ENCODE results near the gene SERINC2.

GRCh38 chr1:31458287-31458896 is 45.4 kb downstream of the SERINC2 start:
- no peak for TF ChIP-seq CTCF (IDR thresholded peaks at IDR 0.05)
- no peak for TF ChIP-seq NFYB (CRISPR knock-in tag; conservative IDR thresholded peaks at IDR 0.05; ENCODE audit: low read depth)
- no peak for TF ChIP-seq CREB1 (CRISPR knock-in tag; IDR thresholded peaks at IDR 0.05)
- no peak for TF ChIP-seq MAX (CRISPR knock-in tag; IDR thresholded peaks at IDR 0.05)
- TF ChIP-seq USF1 (CRISPR knock-in tag; IDR thresholded peaks at IDR 0.05), result no peak
- no peak for TF ChIP-seq ELF4 (CRISPR knock-in tag; IDR thresholded peaks at IDR 0.05; ENCODE audit: low read depth)
- TF ChIP-seq RELA (CRISPR knock-in tag; IDR thresholded peaks at IDR 0.05; ENCODE audit: borderline replicate concordance), result no peak
- no peak for TF ChIP-seq SP1 (CRISPR knock-in tag; conservative IDR thresholded peaks at IDR 0.05)
- TF ChIP-seq NR2C2 (CRISPR knock-in tag; IDR thresholded peaks at IDR 0.05), result no peak
- no peak for TF ChIP-seq ZNF671 (CRISPR knock-in tag; IDR thresholded peaks at IDR 0.05)
- TF ChIP-seq ZNF219 (CRISPR knock-in tag; IDR thresholded peaks at IDR 0.05; ENCODE audit: borderline replicate concordance), result no peak
- TF ChIP-seq ZNF121 (CRISPR knock-in tag; IDR thresholded peaks at IDR 0.05), result no peak
